GM21619 (cell line): ENCODE data around the gene PRSS8.
A peak's percentile ranks its signal among the peaks of the same experiment; 100 is the strongest.

Source experiments
- ATAC-seq: cut with Tn5 transposase; IDR thresholded peaks from one replicate; pipeline ENCODE4 v1.9.1; 2021; ENCODE audit not compliant: unreplicated experiment

Gene PRSS8

GRCh38 chr16:31130336-31130891 is 5.1 kb downstream of the PRSS8 start:
- ATAC-seq: no peak

- no peak for ATAC-seq
These were observed 5.8 kb downstream of the PRSS8 start for GRCh38 chr16:31129568-31130335.

- no peak for ATAC-seq
These were observed 6.6 kb downstream of the PRSS8 start for GRCh38 chr16:31128711-31129567.

DNA sequence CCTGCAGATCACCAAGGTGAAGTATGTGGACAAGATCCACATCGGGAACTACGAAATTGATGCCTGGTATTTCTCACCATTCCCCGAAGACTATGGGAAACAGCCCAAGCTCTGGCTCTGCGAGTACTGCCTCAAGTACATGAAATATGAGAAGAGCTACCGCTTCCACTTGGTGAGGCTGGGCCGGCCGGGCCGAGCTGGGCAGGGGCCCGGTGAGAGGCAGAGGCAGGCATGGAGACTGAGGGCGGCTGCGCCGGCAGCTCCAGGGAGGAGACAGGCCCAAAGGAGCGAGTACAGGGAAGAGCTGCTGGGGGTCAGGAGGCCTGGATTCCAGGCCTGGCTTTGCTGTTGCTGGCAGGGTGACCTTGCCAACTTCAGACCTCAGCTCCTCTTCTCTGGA is 8.3 kb downstream of the PRSS8 start:
- no peak for ATAC-seq

GRCh38 chr16:31125844-31126243 is 9.7 kb downstream of the PRSS8 start:
- no peak for ATAC-seq

GRCh38 chr16:31120129-31120528 is 15.4 kb downstream of the PRSS8 start:
- ATAC-seq: no peak

DNA sequence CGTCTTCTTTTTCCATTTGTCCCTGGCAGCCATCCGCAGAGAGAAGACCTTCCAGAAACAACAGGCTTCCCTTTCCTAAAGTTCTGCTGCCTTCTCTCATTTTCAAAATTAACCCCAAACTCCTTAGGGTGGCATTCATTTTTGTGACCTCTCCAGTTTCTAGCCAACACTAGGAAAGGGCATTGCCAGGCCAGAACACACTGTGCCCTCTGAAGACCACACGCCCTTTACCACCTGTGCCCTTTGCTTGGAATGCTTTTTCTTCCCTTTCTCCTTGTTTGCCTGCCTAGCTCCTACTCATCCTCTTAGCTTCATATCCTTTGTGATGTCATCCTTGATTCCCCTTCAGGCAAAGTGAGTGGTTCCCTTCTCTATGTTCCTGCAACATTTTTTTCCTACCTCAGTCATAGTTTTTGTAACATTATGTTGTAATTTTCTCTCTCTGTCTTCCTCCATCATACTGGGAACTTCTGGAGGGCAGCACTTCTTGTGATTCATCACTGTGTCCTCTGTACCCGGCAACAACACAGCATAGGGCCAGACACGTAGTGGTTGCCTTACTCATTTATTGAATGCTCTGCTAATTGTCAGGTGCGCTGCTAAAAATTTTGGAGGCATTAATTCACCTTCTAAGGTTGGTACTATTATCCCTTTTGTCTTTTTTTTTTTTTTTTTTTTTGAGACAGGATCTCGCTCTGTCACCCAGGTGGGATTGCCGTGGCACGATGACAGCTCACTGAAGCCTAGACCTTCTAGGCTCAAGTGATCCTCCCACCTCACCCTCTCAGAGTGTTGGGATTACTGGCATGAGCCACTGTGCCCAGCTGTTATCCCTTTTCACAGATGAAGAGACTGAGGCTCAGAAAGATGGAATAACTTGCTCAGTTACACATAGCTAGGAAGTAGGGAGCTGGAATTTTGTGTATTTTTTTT is 17.0 kb downstream of the PRSS8 start:
- ATAC-seq: no peak

DNA sequence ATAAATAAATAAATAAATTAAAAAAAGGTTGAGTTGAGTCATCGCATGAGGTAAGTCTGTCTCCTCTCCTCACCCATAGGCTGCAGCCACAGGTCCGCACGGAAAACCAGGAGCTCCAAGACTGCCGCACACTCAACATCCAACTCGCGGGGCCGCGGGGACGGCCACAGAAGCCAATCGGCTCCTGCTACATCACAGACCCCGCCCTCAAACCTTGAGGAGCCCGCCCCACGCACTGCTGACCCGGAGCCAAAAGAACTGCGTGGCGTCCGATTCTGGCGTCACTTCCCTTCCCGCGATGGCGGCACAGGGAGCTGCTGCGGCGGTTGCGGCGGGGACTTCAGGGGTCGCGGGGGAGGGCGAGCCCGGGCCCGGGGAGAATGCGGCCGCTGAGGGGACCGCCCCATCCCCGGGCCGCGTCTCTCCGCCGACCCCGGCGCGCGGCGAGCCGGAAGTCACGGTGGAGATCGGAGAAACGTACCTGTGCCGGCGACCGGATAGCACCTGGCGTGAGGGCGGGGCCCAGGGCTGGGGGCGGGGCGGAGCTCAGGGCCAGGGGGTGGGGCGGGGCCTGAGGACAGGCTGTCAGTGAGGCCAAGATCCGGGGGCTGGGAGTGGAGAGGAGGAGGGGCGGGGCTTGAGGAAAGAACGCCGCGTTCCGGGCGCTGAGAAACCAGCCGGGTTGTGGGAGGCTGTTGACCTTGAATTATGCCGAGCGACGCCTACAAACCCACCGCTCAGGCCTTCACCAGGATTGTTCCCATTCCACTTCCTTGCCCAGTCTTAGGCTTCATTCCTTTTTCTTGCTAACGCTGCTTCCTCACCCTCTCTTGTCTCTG is 17.9 kb downstream of the PRSS8 start, which contains the start of gene KAT8:
KAT8 (plus strand) TSS at position 281 of the 839 bp plus-strand sequence; CDS start at position 299, 18 bp downstream.
- ATAC-seq: peak; percentile 88

- no peak for ATAC-seq
These were observed 21.1 kb downstream of the PRSS8 start for GRCh38 chr16:31114468-31114867.

- no peak for ATAC-seq
These were observed 22.1 kb downstream of the PRSS8 start for GRCh38 chr16:31113121-31114120.

DNA sequence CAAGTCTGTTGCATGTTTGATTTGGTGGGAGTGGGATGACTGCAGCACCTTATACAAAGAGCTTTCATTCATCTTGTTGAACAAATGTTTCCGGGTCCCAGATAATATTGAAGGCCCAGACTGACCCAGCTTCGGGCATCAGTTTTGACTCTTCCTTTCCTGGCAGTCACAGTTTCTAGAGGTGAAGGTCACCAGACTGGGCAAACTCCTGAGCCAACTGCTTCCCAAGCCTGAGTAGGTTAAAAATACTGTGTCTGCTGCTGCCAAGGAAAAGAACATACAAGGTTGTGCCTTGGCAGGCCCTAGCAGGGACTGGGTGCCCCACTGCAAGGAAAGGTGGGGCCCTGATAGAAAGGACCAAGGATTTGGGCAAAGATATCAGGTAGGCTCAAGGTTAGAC is 22.8 kb downstream of the PRSS8 start:
- no peak for ATAC-seq

- ATAC-seq: no peak
These were observed 23.6 kb downstream of the PRSS8 start for GRCh38 chr16:31111881-31112466.

DNA sequence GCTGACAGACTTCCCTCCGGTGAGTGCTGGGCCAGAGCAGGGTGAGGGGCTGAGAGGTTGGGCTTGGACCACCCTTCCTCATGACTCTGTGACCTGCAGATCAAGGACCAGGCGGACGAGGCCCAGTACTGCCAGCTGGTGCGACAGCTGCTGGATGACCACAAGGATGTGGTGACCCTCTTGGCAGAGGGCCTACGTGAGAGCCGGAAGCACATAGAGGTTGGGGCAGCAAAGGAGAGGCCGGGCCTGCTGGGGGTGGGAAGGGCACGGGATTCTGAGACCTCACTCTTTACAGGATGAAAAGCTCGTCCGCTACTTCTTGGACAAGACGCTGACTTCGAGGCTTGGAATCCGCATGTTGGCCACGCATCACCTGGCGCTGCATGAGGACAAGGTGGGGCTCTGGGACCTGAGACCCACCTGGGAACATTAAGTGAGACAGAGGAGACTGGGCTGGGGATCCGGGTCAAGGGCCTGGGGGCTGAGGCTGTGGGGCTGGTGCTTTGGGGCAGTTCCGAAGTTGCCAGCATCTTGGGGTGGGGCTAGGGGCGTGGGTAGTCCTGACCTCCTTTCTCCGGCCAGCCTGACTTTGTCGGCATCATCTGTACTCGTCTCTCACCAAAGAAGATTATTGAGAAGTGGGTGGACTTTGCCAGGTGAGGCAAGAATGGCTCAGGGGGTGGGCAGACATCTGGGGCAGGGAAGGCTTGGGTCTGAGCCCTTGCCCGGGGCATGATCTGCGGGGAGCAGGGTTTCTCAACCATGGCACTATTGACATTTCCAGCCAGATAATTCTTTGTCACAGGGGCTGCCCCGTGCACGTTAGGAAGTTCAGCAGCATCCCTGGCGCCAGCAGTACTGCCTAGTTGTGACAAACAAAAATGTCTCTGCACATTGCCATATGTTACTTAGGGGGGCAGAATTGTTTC is 25.2 kb downstream of the PRSS8 start:
- ATAC-seq: no peak

- no peak for ATAC-seq
These were observed 25.9 kb downstream of the PRSS8 start for GRCh38 chr16:31109622-31110021.

- ATAC-seq: no peak
These were observed 26.6 kb downstream of the PRSS8 start for GRCh38 chr16:31108794-31109558.

- peak; percentile 77 for ATAC-seq
These were observed 27.3 kb downstream of the PRSS8 start, which contains the start of gene BCKDK for GRCh38 chr16:31108035-31108793. Gene BCKDK (plus strand): TSS chr16:31108386. CDS start chr16:31109224, 838 bp downstream.
